GM21576 (cell line): Measurements from ENCODE around the gene CRP.
"Not testable (repeated sequence)": the region's sequence is repeated elsewhere in the genome, so short reads cannot be mapped to it uniquely, and the experiment has no call there.

ENCODE experiments used
- ATAC-seq: cut with Tn5 transposase; IDR thresholded peaks from one replicate; pipeline ENCODE4 v1.9.1; 2021; ENCODE audit warnings: mild to moderate bottlenecking, moderate library complexity; ENCODE audit not compliant: unreplicated experiment

The CRP gene

DNA sequence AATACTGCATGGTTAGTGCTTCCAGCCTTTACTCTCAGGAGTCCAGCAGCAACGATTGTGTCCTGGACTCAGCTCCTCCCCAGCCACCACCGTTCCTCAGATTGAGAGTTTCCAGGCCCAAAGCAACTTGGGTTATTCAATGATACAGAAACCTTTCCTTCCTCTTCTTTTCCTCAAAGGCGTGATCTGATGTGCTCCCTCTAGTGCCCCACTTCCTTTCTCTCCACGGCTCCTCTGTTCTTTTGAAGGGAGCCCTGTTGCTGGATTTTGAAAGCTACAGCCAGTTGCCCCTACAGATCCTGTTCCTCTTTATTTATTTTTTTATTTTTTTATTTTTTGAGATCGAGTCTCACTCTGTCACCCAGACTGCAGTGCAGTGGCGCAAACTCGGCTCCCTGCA lies 14.1 kb downstream of the CRP start:
- ATAC-seq: no peak

DNA sequence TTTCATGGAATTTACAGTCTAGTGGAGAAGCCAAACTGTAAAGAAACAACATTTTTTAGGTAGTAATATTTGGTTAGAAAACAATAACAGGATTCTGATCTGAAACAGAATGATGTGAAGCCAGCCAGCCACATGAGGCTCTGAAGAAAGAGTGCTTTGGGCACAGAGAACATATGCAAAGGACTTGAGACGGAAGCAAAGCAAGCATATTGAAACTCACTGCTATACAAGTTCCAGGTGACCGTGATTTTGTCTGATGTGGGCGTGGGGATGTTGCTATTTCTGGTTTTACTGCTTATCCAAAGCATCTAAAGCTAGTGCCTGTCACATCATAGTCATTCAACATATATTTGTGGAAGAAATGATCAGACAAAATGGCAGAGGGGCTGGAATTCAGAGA lies 14.7 kb downstream of the CRP start:
- no peak for ATAC-seq

- ATAC-seq: no peak
Observed at GRCh38 chr1:159699246-159699645, 15.1 kb downstream of the CRP start.

GRCh38 chr1:159687511-159687910 lies 26.9 kb downstream of the CRP start:
- no peak for ATAC-seq

DNA sequence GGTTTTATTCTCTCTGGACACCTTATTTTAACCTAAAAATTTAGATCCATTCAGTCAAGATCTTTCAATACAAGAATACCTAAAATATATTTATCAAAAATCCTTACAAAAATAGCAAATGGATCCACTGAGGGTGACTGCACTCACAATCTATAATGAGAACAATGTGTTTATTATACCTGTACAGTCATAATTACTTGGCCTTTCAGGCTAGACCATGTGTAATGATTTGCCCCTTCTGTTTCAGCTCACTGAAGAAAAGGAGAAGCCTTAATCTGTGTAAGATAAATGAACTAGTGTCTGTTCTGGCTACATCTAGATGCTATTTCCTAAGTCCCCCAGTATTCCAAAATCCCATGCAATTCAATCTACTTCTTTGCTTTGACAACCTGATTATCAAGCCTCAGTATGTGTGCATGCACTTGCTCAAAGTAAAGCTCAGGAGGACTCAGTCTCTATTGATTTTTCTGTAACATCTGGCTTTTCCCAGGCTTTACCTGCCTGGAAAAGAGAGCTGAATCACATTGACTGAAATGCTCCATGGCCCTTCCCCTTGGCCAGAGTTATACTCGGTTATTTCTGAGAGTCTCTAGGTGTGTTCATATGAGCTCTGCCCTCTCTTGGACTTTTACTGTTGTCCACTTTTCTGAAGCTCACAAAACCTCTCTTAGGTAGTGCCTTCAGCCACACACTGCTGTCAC lies 27.6 kb downstream of the CRP start:
- ATAC-seq: no peak

GRCh38 chr1:159678939-159679338 lies 35.5 kb downstream of the CRP start:
- no peak for ATAC-seq

DNA sequence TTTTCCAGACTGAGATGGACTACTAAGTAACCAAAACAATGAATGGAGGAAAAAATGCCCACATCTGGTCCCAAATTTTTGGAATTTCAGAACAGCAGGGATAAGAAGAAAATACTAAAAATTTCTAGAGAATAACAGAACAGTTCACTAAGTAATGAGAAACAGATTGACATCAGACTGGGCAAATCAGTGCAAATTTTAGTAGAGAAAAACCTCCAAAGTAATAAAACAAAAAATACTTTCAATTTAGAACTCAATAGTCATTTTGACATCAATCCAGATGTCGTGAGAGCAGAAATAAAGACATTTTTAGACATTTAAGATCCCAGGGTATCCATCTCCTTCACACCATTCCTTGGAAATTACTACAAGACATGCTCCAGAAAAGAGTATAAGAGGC lies 39.3 kb downstream of the CRP start:
- no peak for ATAC-seq

DNA sequence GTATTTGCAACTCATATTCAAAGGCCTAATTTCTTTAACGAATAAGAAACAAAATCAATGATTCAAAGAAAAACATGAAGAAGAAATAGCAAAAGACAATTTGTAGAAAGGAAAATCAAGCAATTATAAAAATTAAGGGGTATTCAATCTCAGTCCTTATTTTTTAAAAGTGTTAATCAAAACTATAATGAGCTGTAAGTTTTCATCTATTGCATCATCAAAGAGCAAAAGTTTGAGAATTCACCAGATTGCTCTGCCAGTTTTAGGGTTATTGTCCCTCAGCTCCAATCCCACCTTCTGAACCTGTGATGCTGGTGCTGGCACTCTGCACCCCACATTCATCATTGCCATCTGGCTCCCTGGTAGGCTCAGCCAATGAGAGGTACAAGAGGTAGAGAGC lies 42.0 kb downstream of the CRP start:
- ATAC-seq: not testable (repeated sequence)

GRCh38 chr1:159669338-159669737 lies 45.1 kb downstream of the CRP start:
- no peak for ATAC-seq

DNA sequence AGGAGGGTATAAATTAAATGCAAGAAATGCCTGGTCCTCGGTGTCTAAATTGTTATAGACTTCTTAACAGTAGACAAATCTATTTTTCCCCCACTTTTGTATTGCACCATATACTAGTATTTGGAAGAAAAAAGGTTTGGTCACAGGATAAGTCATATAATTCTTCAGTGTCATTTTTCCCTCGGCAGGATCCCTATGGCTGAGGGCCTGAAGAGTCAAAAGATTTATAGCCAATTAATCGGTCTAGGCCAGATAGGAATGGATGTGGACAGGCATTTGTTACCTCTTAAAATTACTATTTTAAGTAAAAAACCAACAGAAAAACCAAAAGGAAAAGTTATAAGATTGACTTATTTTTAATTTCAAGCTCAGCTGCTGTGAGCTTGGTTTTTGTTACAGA lies 45.6 kb downstream of the CRP start:
- ATAC-seq: no peak

DNA sequence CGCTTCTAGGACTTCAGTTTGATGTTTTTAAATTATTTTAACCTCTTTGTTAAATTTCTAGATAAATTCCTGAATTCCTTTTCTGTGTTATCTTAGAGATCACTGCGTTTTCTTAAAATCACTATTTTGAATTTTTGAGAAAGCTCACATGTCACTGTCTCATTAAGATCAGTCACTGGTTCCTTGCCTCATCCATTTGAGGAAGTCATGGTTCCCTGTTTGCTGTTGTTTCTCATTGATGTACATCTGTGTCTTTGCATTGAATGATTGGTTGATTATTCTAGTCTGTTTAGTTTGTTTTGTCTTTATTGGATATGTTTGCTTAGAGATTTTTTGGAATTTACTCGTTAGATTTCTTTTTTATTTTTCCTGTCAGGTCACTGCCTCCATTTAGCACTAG lies 50.1 kb downstream of the CRP start:
- ATAC-seq: no peak

DNA sequence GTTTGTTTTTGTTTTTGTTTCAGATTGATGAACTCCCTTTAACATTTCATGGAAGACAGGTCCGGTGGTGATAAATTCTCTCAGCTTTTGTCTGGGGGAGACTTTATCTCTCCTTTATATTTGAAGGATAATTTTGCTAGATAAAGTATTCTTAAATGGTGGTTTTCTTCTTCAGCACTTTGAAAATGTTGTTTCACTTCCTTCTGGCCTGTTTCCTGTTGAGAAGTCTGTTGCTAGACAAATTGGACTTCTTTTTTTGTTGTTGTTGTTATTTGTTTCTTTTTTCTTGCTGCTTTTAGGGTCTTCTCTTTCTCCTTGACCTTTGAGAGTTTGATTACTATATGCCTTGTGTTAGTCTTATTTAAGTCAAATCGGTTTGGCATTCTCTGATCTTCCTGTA lies 50.8 kb downstream of the CRP start:
- ATAC-seq: no peak
